HT1080 (cell line): ENCODE measurements around the gene DTX3L. TPM values are rescaled to one million over a fixed set of nuclear protein-coding genes. Genes with fewer than 3 reads are reported as not detected.

Source experiments
- DNase-seq: peaks from one replicate; pipeline ENCODE4 v3.0.0-alpha.2; 2015; ENCODE audit warnings: low read depth
- polyA plus RNA-seq, 2 experiments: library from polyadenylated mRNA; depleted of rRNA; stranded (reverse); fragments of >200 nt; gene quantifications; 2 replicates each; pipeline ENCODE4 v1.2.3, GENCODE V29; 2015
- total RNA-seq: library from RNA; depleted of rRNA; stranded (reverse); fragments of >200 nt; shearing (Covaris generic); gene quantifications from 2 replicates; pipeline ENCODE4 v1.2.3, GENCODE V29; 2014; rRNA removed

Gene DTX3L
- 17.4 and 22.5 TPM in 2 replicates for total RNA-seq
- polyA plus RNA-seq (2015; cell fraction: cytosol; rRNA removed), result 16.5 and 21.6 TPM in 2 replicates
- 22.4 and 22.7 TPM in 2 replicates for polyA plus RNA-seq (2015; cell fraction: nucleus; rRNA removed)

DNA sequence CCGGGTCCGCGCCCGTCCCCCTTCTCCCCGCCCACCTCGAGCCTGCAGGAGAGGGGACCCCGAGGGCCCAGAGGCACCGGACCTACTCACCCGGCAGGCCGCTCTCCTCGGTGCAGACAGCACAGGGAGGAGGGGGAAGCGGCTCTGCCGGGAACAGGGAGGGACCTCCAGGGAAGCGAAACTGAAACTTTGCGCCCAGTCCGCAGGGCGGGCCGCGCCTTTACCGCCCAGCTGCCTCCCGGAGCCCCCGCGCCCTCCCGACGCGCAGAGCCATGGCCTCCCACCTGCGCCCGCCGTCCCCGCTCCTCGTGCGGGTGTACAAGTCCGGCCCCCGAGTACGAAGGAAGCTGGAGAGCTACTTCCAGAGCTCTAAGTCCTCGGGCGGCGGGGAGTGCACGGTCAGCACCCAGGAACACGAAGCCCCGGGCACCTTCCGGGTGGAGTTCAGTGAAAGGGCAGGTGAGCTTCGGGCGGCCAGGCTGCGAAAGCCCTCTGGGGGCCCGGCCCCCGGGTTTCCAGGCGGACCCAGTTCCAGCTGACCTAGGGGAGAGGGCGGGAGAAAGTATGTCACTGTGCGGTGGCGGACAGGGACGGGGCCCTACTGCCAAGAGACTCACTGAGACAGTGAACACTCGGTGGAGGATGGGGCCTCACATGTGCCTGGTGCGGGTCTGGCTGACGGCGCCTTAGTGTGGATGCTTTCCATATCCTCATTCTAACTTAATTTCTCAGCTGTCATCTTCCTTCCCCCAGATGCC lies at the start of gene DTX3L, which contains the start of gene PARP9:
DTX3L (plus strand) TSS at position 184 of the 758 bp plus-strand sequence; CDS start at position 273, 89 bp downstream.
PARP9 (minus strand) TSS at position 146 of the 758 bp plus-strand sequence. CDS start 4,680 bp downstream, outside the sequence.
- DNase-seq, result peak; percentile 87

DNA sequence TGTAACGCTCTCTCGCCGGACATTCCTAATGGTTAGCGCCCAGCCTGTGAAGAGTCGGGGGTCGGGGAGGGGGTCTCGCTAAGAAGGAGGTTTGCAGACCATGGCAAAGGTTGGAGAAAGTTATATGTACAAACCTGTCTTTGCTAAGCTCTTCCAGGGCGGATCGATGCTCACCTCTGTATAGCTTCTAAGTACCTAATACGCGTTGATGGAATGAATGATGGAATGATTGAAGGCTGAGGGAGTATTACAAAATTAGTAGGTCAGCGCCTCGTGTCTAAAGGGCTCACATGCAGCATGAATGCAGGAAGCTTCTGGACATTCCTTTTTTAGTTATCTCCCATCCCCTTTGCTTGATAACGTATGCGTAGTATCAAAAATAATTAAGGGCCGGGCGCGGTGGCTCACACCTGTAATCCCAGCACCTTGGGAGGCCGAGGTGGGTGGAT lies 49.1 kb upstream of the DTX3L start:
- DNase-seq, result no peak

DNA sequence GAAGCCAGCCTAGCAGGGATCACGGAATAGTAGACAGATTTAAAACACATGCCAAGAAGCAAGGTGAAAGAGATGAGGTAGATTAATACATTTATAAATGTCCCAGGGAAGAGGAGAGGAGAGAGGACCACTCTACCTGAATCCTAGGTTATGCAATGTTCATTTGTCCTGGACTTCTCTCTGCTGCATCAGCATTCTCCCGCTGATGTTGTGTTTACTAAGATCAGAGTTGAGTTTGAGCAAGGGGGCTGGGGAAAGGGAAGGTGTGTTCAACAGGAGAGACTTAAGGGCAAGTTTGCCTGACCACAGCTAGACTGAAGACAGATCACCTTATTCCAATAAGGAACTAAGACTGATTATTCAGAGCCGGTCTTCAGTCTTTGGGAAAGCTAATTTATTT lies 48.3 kb upstream of the DTX3L start:
- DNase-seq, result no peak

DNA sequence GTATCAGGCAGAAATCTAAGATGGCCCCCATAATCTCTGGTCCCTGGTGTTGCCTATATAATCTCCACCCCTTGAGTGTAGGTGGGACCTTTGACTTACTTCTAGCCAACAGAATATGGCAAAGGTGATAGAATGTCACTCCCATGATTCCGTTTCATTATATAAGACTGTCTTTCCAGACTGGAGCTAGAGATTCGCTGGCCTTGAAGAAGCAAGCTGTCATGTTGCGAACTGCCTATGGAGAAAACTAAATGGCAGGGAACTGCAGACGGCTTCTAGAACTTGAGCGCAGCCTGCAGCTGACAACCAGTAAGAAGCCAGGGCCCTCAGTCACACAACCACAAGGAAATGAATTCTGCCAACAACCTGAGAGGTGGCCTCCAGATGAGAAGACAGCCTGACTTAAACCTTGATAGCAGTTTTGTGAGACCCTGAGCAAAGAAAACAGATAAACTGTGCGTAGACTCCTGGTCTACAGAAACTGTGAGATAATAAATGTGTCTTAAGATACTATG lies 47.2 kb upstream of the DTX3L start:
- DNase-seq, result no peak

DNA sequence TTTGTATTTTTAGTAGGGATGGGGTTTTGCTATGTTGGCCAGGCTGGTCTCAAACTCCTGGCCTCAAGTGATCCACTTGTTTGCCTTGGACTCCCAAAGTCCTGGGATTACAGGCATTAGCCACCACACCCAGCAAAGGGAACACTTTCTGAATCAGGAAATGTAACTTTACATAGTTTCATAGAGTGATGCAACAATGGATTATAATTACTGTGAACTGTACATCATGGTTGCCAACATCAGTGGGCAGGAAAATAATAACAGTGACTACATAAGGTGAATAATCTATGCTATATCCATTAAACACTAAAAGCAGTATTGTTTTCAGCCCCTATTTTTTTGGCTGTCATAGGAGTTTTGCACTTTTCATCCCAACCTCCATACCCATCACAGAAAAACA lies 44.4 kb upstream of the DTX3L start:
- DNase-seq, result no peak

DNA sequence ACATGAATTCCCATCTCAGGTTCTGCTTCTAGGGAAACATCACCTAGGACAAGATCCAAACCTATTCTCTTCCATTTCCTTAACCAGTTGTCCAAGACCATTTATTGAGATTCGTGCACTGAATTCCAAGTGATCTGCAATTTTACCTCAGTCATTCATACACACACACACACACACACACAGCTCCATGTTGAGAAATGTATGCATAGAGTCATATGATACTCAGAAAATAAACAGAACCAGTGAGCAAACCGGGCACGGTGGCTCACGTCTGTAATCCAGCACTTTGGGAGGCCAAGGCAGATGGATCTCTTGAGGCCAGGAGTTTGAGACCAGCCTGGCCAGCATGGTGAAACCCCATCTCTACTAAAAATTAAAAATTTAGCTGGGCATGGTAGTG lies 43.3 kb upstream of the DTX3L start:
- no peak for DNase-seq

DNA sequence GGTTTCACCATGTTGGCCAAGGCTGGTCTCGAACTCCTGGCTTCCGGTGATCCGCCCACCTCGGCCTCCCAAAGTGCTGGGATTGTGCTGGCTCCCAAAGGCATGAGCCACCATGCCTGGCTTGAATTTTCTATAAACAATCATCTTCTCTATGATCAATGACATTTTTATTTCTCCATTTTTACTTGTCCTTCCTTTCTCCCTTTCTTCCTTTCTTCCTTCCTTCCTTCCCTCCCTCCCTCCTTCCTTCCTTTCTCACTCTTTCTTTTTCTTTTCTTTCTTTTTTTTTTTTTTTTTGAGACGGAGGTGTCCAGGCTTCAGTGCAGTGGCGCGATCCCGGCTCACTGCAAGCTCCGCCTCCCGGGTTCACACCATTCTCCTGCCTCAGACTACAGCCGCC lies 40.8 kb upstream of the DTX3L start:
- DNase-seq, result no peak

DNA sequence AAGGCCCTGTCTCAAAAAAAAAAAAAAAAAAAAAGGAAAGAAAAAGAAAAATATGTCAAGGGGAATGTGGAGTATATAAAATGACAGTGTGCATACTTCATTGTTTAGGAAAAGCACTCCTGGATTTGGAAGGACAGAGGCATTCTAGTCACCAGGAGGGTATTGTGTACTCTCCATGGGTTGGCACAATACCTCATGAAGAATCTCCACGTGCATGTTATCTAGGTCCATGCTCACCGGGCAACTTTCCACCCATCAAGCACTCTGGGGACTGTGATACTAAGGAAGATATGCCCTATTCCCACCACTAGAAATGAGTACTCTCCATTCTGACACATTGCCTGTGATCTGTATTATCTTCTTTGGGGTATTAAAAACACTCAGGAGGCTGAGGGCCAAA lies 34.0 kb upstream of the DTX3L start:
- no peak for DNase-seq

DNA sequence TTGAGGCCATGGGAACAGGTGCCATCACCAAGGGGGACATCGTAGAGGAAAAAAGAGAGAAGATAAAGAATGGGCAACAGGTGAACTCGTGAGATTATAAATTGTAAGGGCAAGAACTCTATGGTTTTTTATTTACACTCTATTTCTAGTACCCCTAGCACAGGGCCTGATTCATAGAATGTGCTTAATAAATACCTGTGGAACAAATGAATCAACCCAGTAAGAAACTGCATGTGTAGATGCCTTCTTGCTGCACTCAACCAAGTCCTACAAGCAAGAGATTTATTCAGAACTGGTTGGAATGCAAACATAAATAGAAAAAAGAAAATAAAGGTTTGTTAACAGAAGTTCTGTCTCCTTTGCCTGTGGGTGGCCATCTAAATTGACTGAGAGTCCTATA lies 30.7 kb upstream of the DTX3L start:
- DNase-seq, result no peak

DNA sequence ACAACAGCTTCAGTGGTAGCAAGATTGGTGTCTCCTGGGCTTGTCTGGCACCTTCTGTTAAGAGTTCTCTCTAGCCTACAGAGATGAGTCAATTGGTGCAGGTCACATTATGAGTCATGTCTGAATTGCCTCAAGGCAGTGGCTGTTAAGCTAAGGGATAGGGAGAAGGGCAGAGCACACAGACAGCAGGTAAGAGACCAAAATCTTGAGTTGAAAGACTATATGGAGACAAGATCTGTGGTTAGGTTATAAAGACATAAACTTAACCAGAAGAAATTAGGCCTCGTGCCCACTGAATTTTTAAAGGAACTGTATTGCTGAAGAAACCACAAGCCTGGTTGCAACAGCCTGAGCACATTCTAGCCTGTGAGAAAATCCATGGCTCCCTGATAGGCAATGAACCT lies 30.2 kb upstream of the DTX3L start:
- peak; percentile 98 for DNase-seq

DNA sequence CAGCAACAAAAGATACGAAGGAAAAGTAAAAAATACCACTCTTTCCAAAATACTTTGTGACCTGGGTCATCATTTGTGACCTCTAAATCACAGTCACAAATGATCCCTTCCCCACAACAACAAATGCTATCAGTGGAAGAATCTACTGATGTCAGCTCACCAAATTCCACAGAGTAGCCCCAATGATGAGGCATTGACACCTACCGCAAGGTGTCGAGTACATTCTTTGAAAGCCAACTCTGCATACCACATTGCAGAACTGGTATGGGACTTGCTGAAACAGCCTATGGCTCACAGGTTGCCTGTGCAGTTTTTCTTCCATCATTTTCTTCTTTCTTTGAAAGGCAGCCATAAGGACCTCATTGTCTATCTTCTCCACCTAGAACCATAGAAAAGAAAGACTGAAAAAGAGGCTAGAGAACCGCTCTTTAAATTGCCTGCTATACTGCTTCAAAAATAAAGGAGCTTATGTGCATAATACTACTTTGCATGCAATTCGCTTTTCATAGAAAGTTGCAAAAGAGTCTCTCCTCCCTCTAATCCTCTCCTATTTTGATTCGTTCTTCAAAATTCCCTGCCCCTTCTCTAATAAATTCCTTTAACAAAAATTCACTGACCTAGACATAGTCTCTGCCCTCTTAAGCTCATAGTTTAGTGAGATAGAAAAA lies 28.0 kb upstream of the DTX3L start:
- DNase-seq, result no peak

DNA sequence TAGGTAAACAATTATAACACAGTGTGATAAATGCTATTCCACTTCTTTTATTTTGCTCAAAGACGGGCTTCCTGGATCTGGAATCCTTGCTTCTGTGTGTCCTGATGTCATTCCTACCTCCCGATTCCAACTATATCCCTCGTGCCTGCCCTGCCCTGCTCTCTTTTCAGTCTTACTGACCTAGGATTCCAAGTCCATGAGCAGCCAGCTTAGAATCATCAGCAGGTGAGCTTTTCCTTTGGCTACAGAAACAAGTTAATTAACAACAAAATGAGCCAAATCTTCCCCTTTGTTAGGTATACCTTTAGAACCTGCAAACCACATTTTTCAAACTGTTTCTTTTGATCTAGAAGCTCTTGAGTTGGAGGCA lies 27.5 kb upstream of the DTX3L start:
- no peak for DNase-seq

DNA sequence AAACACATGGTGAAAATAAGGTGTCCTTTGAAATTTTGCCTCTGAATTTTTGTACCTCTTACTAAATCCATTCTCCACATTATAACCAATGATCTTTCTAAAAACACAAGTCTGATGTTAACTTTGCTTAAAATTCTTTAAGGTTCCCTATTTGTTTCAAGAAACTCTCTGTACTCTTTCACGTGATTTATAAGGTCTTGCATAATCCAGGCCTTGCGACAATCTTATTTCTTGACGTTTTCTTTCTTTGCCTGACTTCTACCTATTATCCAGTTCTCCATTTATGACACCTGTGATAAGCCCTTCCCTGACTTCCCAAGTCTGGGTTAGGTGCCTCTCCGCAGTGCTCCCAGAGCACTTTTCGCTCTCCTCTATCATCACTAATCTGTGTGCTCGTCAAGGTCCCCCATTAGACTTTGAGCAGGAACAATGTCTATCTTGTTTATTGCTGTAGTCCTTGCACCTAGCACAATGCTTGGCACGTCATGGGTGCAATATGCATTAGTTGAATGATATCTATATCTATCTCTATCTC lies 25.1 kb upstream of the DTX3L start:
- no peak for DNase-seq

DNA sequence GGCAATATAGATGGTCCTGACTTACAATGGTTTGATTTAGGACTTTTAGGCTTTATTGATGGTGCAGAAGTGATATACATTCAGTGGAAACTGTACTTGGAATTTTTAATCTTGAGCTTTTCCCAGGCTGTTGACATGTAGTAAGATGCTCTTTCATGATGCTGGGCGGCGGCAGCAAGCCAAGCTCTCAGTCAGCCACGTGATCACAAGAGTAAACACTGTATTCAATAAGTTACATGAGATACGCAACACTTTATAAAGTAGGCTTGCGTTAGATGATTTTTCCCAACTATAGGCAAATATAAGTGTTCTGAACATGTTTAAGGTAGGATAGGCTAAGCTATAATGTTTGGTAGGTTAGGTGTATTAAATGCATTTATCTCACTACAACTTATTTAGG lies 18.0 kb upstream of the DTX3L start:
- DNase-seq, result no peak

DNA sequence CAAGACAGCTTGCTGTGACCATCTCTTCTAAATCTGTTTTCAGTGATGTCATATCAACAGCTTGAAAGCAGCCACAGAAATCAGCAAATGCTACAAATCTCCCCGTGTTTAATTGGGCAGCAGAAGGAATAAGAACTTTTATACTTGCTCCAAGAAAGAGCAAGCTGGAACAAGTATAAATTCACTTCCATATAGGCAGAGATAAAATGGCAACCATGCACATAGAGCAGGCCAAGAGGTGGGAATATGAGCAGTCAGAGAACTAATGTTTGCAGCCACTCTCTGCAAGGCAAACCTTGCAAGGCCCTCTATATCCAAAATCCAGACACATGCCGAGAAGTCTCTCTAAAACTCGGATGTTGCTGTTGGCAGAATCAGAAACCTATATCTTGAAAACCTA lies 16.1 kb upstream of the DTX3L start:
- DNase-seq, result no peak

DNA sequence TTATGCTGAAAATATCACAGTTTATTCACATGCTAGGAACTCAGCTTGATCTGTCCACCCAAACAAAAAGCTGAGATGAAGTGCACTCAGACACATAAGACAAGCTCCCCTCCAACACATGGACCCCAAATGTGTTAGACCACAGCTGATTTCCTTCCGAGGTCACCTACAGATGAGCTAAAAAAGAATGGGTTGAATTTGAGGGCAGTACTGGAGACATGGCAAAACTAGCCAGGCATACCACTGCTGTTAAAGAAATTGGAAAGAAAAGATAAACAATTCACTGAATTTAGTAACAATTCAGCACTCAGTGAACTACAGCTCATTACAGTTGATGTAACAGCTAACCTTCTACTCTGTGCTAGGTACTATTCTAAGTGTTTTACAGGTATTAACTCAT lies 15.5 kb upstream of the DTX3L start:
- DNase-seq, result no peak

DNA sequence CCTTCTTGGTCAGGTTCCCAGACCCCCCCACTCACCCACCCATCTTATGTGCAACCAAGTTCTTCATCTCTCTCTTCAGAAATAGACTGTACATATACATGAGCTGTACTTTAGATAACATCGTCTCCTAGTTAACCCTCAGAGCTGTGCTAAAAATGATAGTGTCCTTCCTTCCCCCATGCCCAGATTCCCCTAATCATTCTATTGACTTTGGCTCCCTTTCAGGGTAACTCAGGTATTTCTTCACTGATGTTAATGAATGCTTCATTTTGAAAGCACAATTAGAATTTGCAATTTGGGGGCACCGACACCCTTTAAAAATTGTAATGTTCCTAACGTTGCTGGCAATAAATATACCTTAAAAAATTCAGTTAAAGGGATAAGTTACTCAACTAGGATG lies 11.0 kb upstream of the DTX3L start:
- DNase-seq, result no peak

DNA sequence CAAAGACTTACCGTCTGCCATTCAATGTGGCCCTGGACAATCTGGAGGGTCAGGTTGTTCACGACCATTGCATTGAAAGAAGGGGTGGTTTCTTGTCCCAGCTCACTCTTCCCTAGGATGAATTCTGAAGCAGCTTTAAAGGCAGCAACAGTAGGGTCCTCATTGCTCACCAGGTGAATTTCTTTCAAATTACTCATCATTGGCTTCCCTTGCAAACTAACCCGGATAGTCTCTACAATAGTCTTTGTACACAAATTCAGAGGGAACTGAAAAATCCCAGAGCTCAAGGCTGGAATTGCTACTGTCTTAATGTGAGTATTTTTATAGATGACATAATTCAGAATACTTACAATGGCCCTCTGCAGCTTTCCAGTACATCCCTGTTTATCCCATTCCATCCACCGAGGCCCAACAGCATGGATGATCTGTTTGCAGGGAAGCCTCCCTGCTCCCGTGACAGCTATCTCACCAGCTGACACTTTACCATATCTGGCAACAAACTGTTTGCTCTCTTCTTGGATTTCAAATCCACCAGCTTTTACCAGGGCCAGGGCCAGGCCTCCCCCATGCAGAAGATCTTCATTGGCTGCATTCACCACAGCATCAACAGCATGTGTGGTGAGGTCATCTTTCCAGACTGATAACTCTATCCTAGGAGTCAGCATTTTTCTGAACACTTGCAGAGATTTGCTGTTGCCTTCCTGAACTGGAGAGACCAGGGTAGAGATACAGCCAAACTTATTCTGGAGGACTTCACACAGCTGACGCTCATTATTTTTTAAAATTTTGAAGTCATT lies 8.7 kb upstream of the DTX3L start:
- peak; percentile 83 for DNase-seq

DNA sequence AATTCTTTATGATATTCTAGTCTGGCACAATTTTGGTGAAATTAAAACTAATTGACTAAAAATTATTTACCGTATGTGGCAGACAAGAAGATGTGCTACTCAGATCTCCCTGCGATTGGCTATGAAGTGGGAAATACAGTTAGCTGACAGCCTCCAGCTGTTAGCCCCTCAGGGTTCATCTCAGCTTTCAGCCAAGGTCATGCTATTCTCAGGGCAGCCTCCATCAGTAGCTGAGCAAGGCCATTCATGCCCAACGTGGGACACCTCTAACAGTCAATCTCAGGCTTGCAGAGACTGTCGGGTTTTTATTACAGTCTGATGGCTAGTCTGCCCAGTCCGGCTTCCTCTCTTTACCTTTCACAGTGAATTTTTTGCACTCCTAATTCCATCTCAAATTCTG lies 6.8 kb upstream of the DTX3L start:
- DNase-seq, result no peak

DNA sequence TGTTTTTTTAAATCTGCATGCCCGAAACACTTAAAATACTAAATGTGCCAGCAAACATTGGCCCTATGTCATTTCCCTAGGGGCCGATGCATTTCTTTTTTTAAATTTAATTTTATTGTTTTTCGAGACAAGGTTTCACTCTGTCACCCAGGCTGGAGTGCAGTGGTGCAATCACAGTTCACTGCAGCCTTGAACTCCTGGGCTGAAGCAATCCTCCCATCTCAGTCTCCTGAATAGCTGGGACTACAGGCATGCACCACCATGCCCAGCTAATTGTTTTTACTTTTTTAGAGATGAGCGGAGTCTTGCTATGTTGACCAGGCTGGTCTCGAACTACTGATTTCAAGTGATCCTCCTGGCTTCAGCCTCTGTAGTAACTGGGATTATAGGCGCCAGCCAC lies 5.5 kb upstream of the DTX3L start:
- DNase-seq, result no peak

DNA sequence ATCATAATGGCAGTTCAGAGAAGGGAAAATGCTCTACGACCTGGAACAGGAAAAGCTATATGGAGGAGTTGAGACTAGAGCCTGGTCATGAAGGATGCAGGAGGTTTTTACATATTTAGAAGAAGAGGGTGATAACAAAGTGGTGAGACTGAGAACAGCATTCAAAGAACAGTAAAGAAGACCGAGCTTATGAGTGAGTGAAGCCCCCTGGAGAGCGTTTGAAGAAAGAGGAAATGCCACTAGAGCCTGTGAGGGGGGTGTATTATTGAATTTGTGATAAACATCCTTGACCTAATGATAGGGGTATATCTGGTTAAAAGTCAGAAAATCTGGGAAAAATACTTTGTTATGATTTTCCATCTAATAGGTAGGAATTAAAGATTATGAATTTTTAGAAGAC lies 4.2 kb upstream of the DTX3L start:
- DNase-seq, result no peak
